ENCODE measurements around the gene DENND10. TPM values are rescaled to one million over a fixed set of nuclear protein-coding genes. Genes with fewer than 3 reads are reported as not detected.

Gene DENND10
- total and polyA plus RNA-seq, 2 experiments from 2014 or later: 41.4 to 41.8 TPM

GRCh38 chr10:119061352-119061751 is 42.6 kb upstream of the DENND10 start:
- Histone ChIP-seq H3K4me3 (no peak overlapping the region), H3K4me1 (ENCODE audit: insufficient read depth) (no peaks in the 10 kb centered on the region), H3K4me2 (no peak overlapping the region), H3K9me2 (ENCODE audit: insufficient read depth) (no peaks in the 10 kb centered on the region), H3K27ac (ENCODE audit: low read depth) (no peak overlapping the region; the same call in 1 of the 2 replicates), H3F3A (replicated peaks; ENCODE audit: low read depth) (peaks cover 13% of the 10 kb centered on the region; the same call in 1 of the 2 replicates), H4K20me1 (replicated peaks; ENCODE audit: insufficient read depth) (peaks cover 55% of the 10 kb centered on the region), H3K27me3 (ENCODE audit: insufficient read depth) (no peaks in the 10 kb centered on the region), H3K36me3 (ENCODE audit: insufficient read depth) (peaks cover 95% of the 10 kb centered on the region), H3K79me2 (replicated peaks; ENCODE audit: insufficient read depth) (peaks cover 99% of the 10 kb centered on the region), H2AFZ (no peak overlapping the region)
- DNase-seq (ENCODE audit: low spot score) (no peak), ATAC-seq (no peak)
- Mint-ChIP-seq H3K27me3 (ENCODE audit: insufficient read depth, low read depth, poor library complexity) (peaks cover 6% of the 10 kb centered on the region), H3K27ac (0 out of 2 replicates have a peak overlapping the region, but pooled peaks have one; percentile 56), H3K36me3 (ENCODE audit: low read depth) (peaks cover 100% of the 10 kb centered on the region), H3K9me3 (no peaks in the 10 kb centered on the region), H3K4me1 (no peaks in the 10 kb centered on the region), H3K4me3 (no peak overlapping the region)
- TF ChIP-seq STAT1 (IDR thresholded peaks at IDR 0.05; ENCODE audit: unreplicated experiment): no peak
- no peak for TF ChIP-seq EZH2phosphoT487 (IDR thresholded peaks at IDR 0.05; ENCODE audit: unreplicated experiment)
- no peak for TF ChIP-seq ETS1 (IDR thresholded peaks at IDR 0.05)
- no peak for TF ChIP-seq ZNF114 (CRISPR knock-in tag; IDR thresholded peaks at IDR 0.05)
- TF ChIP-seq NANOG (IDR thresholded peaks at IDR 0.05; ENCODE audit: borderline replicate concordance): no peak
- no peak for TF ChIP-seq CTCF (conservative IDR thresholded peaks at IDR 0.05; ENCODE audit: low read depth in 2 of 2)
- no peak for TF ChIP-seq JUNB (IDR thresholded peaks at IDR 0.05; ENCODE audit: unreplicated experiment)
- no peak for TF ChIP-seq EZH2 (IDR thresholded peaks at IDR 0.05; ENCODE audit: low read depth, unreplicated experiment)

GRCh38 chr10:119061926-119062325 is 42.0 kb upstream of the DENND10 start:
- Histone ChIP-seq H3K27me3 (ENCODE audit: insufficient read depth) (no peaks in the 10 kb centered on the region), H3F3A (replicated peaks; ENCODE audit: low read depth) (peaks cover 13% of the 10 kb centered on the region; the same call in 1 of the 2 replicates), H3K4me3 (no peak overlapping the region), H3K4me1 (ENCODE audit: insufficient read depth) (no peaks in the 10 kb centered on the region), H3K9me2 (ENCODE audit: insufficient read depth) (no peaks in the 10 kb centered on the region), H3K79me2 (replicated peaks; ENCODE audit: insufficient read depth) (peaks cover 99% of the 10 kb centered on the region), H3K4me2 (no peak overlapping the region), H2AFZ (no peak overlapping the region), H3K36me3 (ENCODE audit: insufficient read depth) (peaks cover 93% of the 10 kb centered on the region), H3K27ac (ENCODE audit: low read depth) (no peak overlapping the region), H4K20me1 (replicated peaks; ENCODE audit: insufficient read depth) (peaks cover 59% of the 10 kb centered on the region)
- H3K27me3 Mint-ChIP-seq (ENCODE audit: insufficient read depth, low read depth, poor library complexity): peaks cover 6% of the 10 kb centered on the region
- ATAC-seq (no peak), DNase-seq (ENCODE audit: low spot score) (no peak)
- H3K4me1 Mint-ChIP-seq: no peaks in the 10 kb centered on the region
- H3K36me3 Mint-ChIP-seq (ENCODE audit: low read depth): peaks cover 100% of the 10 kb centered on the region
- H3K9me3 Mint-ChIP-seq: no peaks in the 10 kb centered on the region
- H3K27ac Mint-ChIP-seq: no peak overlapping the region
- no peak overlapping the region for H3K4me3 Mint-ChIP-seq
- TF ChIP-seq ZNF114 (CRISPR knock-in tag; IDR thresholded peaks at IDR 0.05) (no peak), EZH2phosphoT487 (IDR thresholded peaks at IDR 0.05; ENCODE audit: unreplicated experiment) (no peak), CREB1 (CRISPR knock-in tag; IDR thresholded peaks at IDR 0.05; ENCODE audit: low read depth) (no peak), POLR2AphosphoS5 (IDR thresholded peaks at IDR 0.05; ENCODE audit: low read depth) (no peak), ETS1 (IDR thresholded peaks at IDR 0.05) (no peak), NANOG (IDR thresholded peaks at IDR 0.05; ENCODE audit: borderline replicate concordance) (no peak), ZNF331 (CRISPR knock-in tag; IDR thresholded peaks at IDR 0.05; ENCODE audit: low read depth) (no peak), ZNF462 (CRISPR knock-in tag; IDR thresholded peaks at IDR 0.05) (no peak), JUNB (IDR thresholded peaks at IDR 0.05; ENCODE audit: unreplicated experiment) (no peak)

All from GM23338 (cell line).